ENCODE results near the gene MAD1L1. TPM values are rescaled to one million over a fixed set of nuclear protein-coding genes. Genes with fewer than 3 reads are reported as not detected.

The MAD1L1 gene
- total and polyA plus RNA-seq, 2 donors (not counting 1 experiment from before 2014, with no cell fraction given): 9.8 to 29.4 TPM

GRCh38 chr7:1916601-1916970 is 316.2 kb downstream of the MAD1L1 start:
- Histone ChIP-seq H3K27me3 (ENCODE audit: control insufficient read depth, insufficient read depth, low read length) (no peaks in the 10 kb centered on the region), H3K4me2 (ENCODE audit: extremely low read depth, insufficient read depth, low read length) (no peak overlapping the region), H3K4me3 (replicated peaks in 1 of 4; ENCODE audit: control extremely low read depth in 1 of 4, insufficient read depth in 1 of 4, low read depth in 3 of 4, low read length in 4 of 4) (no peak overlapping the region), H3K9ac (ENCODE audit: insufficient read depth, low read length) (no peak overlapping the region), H3K79me2 (ENCODE audit: control insufficient read depth, insufficient read depth, low read length) (no peaks in the 10 kb centered on the region), H3K36me3 (ENCODE audit: control insufficient read depth, insufficient read depth, low read length) (no peaks in the 10 kb centered on the region), H4K20me1 (ENCODE audit: control insufficient read depth, extremely low read depth, insufficient read depth, low read length) (no peaks in the 10 kb centered on the region), H3K27ac (ENCODE audit: insufficient read depth, low read length) (no peak overlapping the region), H2AFZ (ENCODE audit: low read length) (no peak overlapping the region), H3K4me1 (ENCODE audit: control insufficient read depth, extremely low read depth, insufficient read depth, low read length) (peaks cover 25% of the 10 kb centered on the region), H3K9me3 (ENCODE audit: control insufficient read depth, insufficient read depth, low read depth, low read length) (no peaks in the 10 kb centered on the region)
- DNase-seq (ENCODE audit: low read depth in 2 of 2): no peak
- TF ChIP-seq CTCF (conservative IDR thresholded peaks at IDR 0.05 in 1 of 2, IDR thresholded peaks at IDR 0.05 in 1 of 2; ENCODE audit: low read depth in 1 of 2, low read length in 2 of 2): no peak
- no peak for TF ChIP-seq EZH2 (IDR thresholded peaks at IDR 0.05; ENCODE audit: low read length, missing control alignments)

GRCh38 chr7:1915956-1916600 is 316.7 kb downstream of the MAD1L1 start:
- Histone ChIP-seq H3K9ac (ENCODE audit: insufficient read depth, low read length) (no peak overlapping the region), H3K27me3 (ENCODE audit: control insufficient read depth, insufficient read depth, low read length) (no peaks in the 10 kb centered on the region), H2AFZ (ENCODE audit: low read length) (no peak overlapping the region), H3K4me2 (ENCODE audit: extremely low read depth, insufficient read depth, low read length) (no peak overlapping the region), H3K4me3 (replicated peaks in 1 of 4; ENCODE audit: control extremely low read depth in 1 of 4, insufficient read depth in 1 of 4, low read depth in 3 of 4, low read length in 4 of 4) (no peak overlapping the region), H3K4me1 (ENCODE audit: control insufficient read depth, extremely low read depth, insufficient read depth, low read length) (peaks cover 25% of the 10 kb centered on the region), H3K36me3 (ENCODE audit: control insufficient read depth, insufficient read depth, low read length) (no peaks in the 10 kb centered on the region), H3K27ac (ENCODE audit: insufficient read depth, low read length) (no peak overlapping the region), H3K9me3 (ENCODE audit: control insufficient read depth, insufficient read depth, low read depth, low read length) (no peaks in the 10 kb centered on the region), H3K79me2 (ENCODE audit: control insufficient read depth, insufficient read depth, low read length) (no peaks in the 10 kb centered on the region), H4K20me1 (ENCODE audit: control insufficient read depth, extremely low read depth, insufficient read depth, low read length) (no peaks in the 10 kb centered on the region)
- no peak for DNase-seq (ENCODE audit: low read depth in 2 of 2)
- no peak for TF ChIP-seq EZH2 (IDR thresholded peaks at IDR 0.05; ENCODE audit: low read length, missing control alignments)
- no peak for TF ChIP-seq CTCF (conservative IDR thresholded peaks at IDR 0.05 in 1 of 2, IDR thresholded peaks at IDR 0.05 in 1 of 2; ENCODE audit: low read depth in 1 of 2, low read length in 2 of 2)

DNA sequence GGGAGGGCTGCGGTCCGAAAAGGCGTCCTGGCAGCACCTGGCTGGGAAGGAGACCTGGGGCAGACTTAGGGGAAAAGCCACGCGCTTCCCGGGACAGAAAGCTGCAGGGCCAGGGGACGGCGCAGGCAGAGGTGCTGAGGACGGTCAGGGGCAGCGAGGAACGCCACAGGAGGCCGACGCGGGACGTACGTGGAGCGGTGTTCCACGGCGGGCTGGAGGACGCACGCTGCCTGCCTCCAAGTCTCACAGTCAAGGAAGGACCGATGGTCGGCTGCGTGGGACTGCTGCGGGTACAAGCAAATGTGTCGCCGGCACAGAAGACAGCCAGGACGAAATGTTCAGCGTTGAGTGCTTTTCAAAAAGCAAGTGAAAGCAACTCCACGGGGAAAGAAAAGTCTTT is 317.4 kb downstream of the MAD1L1 start:
- no peaks in the 10 kb centered on the region for H3K27me3 ChIP-seq (ENCODE audit: control insufficient read depth, insufficient read depth, low read length)
- H3K9ac ChIP-seq (ENCODE audit: insufficient read depth, low read length): no peak overlapping the region
- H3K4me1 ChIP-seq (ENCODE audit: control insufficient read depth, extremely low read depth, insufficient read depth, low read length): peaks cover 20% of the 10 kb centered on the region
- H3K9me3 ChIP-seq (ENCODE audit: control insufficient read depth, insufficient read depth, low read depth, low read length): no peaks in the 10 kb centered on the region
- H3K79me2 ChIP-seq (ENCODE audit: control insufficient read depth, insufficient read depth, low read length): no peaks in the 10 kb centered on the region
- H4K20me1 ChIP-seq (ENCODE audit: control insufficient read depth, extremely low read depth, insufficient read depth, low read length): no peaks in the 10 kb centered on the region
- TF ChIP-seq EZH2 (IDR thresholded peaks at IDR 0.05; ENCODE audit: low read length, missing control alignments) (no peak), CTCF (conservative IDR thresholded peaks at IDR 0.05 in 1 of 2, IDR thresholded peaks at IDR 0.05 in 1 of 2; ENCODE audit: low read depth in 1 of 2, low read length in 2 of 2) (no peak)
- DNase-seq (ENCODE audit: low read depth in 2 of 2): no peak
- no peak overlapping the region for H2AFZ ChIP-seq (ENCODE audit: low read length)
- no peaks in the 10 kb centered on the region for H3K36me3 ChIP-seq (ENCODE audit: control insufficient read depth, insufficient read depth, low read length)
- no peak overlapping the region for H3K4me3 ChIP-seq (replicated peaks in 1 of 4; ENCODE audit: control extremely low read depth in 1 of 4, insufficient read depth in 1 of 4, low read depth in 3 of 4, low read length in 4 of 4)
- H3K4me2 ChIP-seq (ENCODE audit: extremely low read depth, insufficient read depth, low read length): no peak overlapping the region
- no peak overlapping the region for H3K27ac ChIP-seq (ENCODE audit: insufficient read depth, low read length)

All from fibroblast of lung (primary cell).